ENCODE data around the gene CFAP46. TPM values are rescaled to one million over a fixed set of nuclear protein-coding genes. Genes with fewer than 3 reads are reported as not detected.

The CFAP46 gene
- total RNA-seq, 1 donor from 2014 or later, result 4.4 TPM

DNA sequence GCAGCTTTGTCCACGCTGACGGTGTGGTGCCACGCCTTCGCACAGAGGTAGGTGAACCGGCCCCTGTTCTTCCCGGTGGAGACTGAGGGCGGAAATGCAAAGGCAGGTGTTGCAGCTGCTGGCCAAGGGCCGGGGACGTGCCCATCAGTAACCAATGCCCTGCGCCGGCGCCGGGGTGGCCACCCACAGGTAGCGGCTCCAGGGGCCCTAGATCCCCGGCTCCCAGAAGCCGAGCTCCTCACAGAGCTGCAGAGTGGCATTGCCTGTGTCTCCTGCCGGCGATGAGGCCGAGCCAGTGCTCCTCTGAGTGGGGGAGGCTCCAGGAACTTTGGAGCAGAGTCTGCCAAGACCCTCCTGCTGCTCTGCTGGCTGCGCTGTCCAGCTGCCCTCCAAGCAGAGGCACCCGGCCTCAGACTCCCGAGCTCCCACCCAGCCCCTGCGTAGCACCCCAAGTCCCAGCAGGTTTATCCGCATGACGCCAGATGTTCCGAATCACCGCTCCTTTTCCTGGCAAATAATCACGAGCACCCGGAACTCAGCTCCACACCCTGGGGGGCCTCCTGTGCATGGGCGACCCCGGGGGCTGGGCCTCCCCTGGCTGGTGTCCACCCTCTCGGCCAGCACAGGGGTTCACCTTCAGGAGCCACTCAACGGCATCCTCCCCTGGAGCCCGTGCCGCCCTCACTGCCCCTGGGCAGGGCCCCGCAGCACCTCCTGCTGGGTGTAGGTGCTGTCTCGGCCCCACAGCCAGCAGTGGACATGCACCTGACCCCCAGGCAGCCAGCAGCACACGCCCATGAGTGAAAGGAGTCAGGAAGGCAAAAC lies 22.1 kb downstream of the CFAP46 start:
- Mint-ChIP-seq H3K36me3 (ENCODE audit: low read depth) (no peaks in the 10 kb centered on the region), H3K27ac (ENCODE audit: unreplicated experiment) (no peak overlapping the region), H3K9me3 (no peaks in the 10 kb centered on the region), H3K4me1 (no peaks in the 10 kb centered on the region), H3K4me3 (no peak overlapping the region), H3K27me3 (ENCODE audit: low read depth) (no peaks in the 10 kb centered on the region)
- no peak for TF ChIP-seq CTCF (conservative IDR thresholded peaks at IDR 0.05)
- DNase-seq (ENCODE audit: low read depth, low spot score), result no peak

DNA sequence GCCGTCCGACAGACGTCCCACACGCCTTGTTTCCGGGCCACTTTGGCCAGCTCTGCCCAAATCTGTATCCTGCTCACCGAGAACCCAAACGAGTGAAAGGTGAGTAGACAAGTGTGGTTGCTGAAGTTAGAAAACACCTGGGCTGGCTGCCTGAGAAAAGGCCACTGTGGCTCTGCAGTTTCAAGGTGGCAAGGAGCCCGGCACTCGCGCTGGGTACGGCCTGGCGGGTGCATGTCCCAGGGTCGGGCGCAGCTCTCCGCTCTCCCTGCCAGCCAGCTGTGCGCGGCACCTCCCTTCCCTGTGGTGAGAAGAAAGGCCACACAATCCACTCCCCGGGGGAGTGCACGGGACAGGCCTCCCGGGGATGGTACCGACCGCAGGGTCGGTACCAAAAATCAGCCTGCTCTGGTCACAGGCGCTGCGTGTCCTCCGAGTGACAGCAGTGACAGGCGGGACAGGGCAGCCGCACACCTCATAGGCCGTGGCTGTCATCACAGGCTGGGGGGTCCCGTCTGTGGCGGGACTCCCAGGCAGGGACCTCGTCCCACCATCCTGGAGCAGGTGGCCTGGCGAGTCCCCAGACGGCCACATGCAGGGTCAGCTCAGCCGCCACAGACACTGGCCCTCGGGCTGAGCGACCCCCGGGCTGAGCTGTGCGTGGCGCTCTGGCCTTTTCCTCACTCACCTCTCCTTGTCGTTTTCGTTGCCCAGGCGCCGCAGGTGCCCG lies 22.8 kb downstream of the CFAP46 start:
- TF ChIP-seq CTCF (conservative IDR thresholded peaks at IDR 0.05), result no peak
- Mint-ChIP-seq H3K9me3 (no peaks in the 10 kb centered on the region), H3K4me3 (no peak overlapping the region), H3K36me3 (ENCODE audit: low read depth) (no peaks in the 10 kb centered on the region), H3K27me3 (ENCODE audit: low read depth) (no peaks in the 10 kb centered on the region), H3K27ac (ENCODE audit: unreplicated experiment) (no peak overlapping the region), H3K4me1 (no peaks in the 10 kb centered on the region)
- DNase-seq (ENCODE audit: low read depth, low spot score), result no peak

DNA sequence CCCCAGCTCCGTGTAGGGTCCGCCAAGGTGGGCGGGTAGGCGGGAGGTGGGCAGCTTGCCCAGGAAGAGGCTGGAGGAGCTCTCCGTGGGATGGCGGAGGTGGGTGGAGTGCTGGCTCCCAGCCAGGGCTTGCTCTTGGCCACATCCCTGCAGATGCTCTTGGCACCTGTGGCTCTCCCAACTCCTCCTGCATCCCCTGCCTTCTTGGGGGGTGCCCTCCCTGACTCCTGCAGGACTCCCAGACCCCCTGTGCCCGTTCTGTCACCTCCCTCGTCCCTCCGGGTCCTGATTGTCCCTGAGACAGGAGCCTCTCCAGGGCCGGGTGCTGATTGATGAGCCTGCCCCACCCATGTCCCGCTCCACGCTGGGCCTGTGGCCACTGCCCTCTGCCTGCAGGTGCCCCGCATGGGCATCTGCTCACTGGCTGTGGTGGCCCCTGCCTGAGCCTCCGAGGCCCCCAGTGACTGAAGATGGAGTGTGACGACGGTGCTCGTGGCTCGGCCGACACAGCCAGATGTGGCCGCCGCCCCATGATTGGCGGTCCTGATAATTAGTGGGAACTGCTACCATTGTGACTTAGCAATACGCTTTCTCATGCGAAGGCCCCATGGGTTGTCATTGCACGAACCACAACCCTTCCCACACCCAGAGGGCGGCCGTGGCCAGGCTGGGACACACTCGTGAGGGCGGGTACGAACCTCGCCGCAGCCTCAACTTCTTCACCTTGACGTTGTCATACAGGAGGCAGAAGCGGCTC lies 23.6 kb downstream of the CFAP46 start:
- Mint-ChIP-seq H3K36me3 (ENCODE audit: low read depth) (no peaks in the 10 kb centered on the region), H3K27ac (ENCODE audit: unreplicated experiment) (no peak overlapping the region), H3K9me3 (no peaks in the 10 kb centered on the region), H3K4me3 (no peak overlapping the region), H3K27me3 (ENCODE audit: low read depth) (no peaks in the 10 kb centered on the region), H3K4me1 (no peaks in the 10 kb centered on the region)
- DNase-seq (ENCODE audit: low read depth, low spot score), result no peak
- no peak for TF ChIP-seq CTCF (conservative IDR thresholded peaks at IDR 0.05)

- Mint-ChIP-seq H3K9me3 (no peaks in the 10 kb centered on the region), H3K36me3 (ENCODE audit: low read depth) (no peaks in the 10 kb centered on the region), H3K27me3 (ENCODE audit: low read depth) (no peaks in the 10 kb centered on the region), H3K4me1 (no peaks in the 10 kb centered on the region), H3K4me3 (no peak overlapping the region), H3K27ac (ENCODE audit: unreplicated experiment) (no peak overlapping the region)
- no peak for TF ChIP-seq CTCF (conservative IDR thresholded peaks at IDR 0.05)
- no peak for DNase-seq (ENCODE audit: low read depth, low spot score)
Measured at GRCh38 chr10:132918264-132918616, 24.1 kb downstream of the CFAP46 start.

DNA sequence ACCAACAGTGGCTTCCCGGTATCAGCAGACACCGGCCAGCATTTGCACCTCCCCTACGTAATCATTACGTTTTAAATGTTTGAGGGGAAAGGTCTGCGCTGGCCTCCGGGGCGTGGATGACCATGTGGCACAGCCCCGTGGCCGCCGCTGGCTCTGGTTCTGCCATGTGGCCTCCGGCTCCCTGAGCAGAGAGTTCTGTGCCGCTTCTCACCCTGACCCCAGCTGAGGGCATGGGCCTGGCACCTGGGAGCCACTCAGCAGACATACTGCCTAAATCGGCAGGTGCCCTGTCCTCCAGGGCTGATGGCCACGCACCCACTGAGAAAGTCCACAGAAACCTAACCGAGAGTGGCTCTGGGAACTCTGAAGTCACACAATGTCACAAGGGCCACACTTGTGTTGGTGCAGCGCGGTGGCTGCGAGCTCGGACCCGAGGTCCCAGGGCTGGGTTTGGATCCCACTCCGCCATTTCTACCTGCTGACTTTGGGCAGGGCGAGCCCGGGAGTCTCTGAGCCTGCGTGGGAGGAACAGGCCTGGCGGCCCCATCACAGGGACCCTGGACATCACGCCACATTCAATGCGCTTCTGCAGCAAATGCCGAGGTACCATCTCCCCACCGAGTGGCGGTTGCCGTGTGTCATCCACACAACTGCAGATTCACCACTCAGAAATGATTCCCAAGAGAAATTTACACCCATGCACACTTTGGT lies 25.3 kb downstream of the CFAP46 start:
- peaks cover 5% of the 10 kb centered on the region for H3K27me3 Mint-ChIP-seq (ENCODE audit: low read depth)
- H3K4me3 Mint-ChIP-seq, result no peak overlapping the region
- no peaks in the 10 kb centered on the region for H3K9me3 Mint-ChIP-seq
- DNase-seq (ENCODE audit: low read depth, low spot score), result no peak
- no peak overlapping the region for H3K27ac Mint-ChIP-seq (ENCODE audit: unreplicated experiment)
- no peaks in the 10 kb centered on the region for H3K4me1 Mint-ChIP-seq
- H3K36me3 Mint-ChIP-seq (ENCODE audit: low read depth), result no peaks in the 10 kb centered on the region
- no peak for TF ChIP-seq CTCF (conservative IDR thresholded peaks at IDR 0.05)

All from neural crest cell (in vitro differentiated cells).